GM18499 (cell line): ENCODE measurements around the gene HIBCH.
A peak's percentile ranks its signal among the peaks of the same experiment; 100 is the strongest.
"Not testable (repeated sequence)": the region's sequence is repeated elsewhere in the genome, so short reads cannot be mapped to it uniquely, and the experiment has no call there.

Experiments
- ATAC-seq: cut with Tn5 transposase; IDR thresholded peaks from one replicate; pipeline ENCODE4 v1.9.1; 2021; ENCODE audit warnings: moderate number of reproducible peaks; ENCODE audit not compliant: insufficient read depth, unreplicated experiment

HIBCH gene

GRCh38 chr2:190343536-190344275 is 24.1 kb upstream of the HIBCH start, which contains the start of gene INPP1:
TSS of gene INPP1 (plus strand) at chr2:190343589. CDS start at chr2:190360103, 16,514 bp downstream.
- peak; percentile 15 for ATAC-seq

- peak; percentile 5 for ATAC-seq
Observed at GRCh38 chr2:190343089-190343535, 23.5 kb upstream of the HIBCH start.

GRCh38 chr2:190342611-190343010 is 23.0 kb upstream of the HIBCH start:
- no peak for ATAC-seq

DNA sequence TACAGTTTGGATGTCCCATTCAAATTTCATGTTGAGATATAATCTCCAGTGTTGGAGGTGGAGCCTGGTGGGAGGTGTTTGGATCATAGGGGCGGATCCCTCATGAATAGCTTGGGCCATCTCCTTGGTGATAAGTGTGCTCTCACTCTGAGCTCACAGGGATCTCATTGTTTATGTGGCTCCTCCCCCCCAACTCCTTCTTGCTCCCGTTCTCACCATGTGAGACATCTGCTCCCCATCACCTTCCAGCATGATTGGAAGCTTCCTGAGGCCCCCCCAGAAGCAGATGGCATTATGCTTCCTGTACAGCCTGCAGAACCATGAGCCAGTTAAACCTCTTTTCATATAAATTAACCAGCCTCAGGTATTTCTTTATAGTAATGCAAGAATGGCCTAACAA is 20.7 kb upstream of the HIBCH start:
- ATAC-seq = no peak

DNA sequence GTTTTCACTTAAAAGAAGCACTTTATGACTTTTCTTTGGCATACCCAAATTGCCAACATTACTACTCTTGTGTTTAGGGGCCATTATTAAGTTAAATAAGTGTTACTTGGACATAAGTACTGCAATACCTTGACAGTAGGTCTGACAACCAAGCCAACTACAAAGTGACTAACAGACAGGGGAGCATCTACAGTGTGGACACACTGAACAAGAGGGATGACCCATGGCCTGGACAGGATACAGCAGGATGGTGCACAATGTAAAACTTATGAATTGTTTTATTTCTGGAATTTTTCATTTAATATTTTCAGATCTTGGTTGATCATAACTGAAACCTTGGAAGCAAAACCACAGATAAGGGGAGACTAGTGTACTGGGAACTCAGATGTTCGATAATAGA is 19.8 kb upstream of the HIBCH start:
- ATAC-seq = no peak

GRCh38 chr2:190338453-190338852 is 18.8 kb upstream of the HIBCH start:
- ATAC-seq = no peak

DNA sequence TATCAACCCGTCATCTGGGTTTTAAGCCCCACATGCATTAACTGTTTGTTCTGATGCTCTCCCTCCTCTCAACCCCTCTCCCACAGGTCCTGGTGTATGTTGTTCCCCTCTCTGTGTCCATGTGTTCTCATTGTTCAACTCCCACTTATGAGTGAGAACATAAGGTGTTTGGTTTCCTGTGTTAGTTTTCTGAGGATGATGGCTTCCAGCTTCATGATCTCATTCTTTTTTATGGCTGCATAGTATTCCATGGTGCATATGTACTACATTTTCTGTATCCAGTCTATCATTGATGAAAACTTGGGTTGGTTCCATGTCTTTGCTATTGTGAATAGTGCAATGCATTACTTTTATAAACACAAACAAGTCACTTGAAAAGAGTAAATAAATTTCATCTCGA is 16.8 kb upstream of the HIBCH start:
- no peak for ATAC-seq

GRCh38 chr2:190335584-190335983 is 16.0 kb upstream of the HIBCH start:
- not testable (repeated sequence) for ATAC-seq

DNA sequence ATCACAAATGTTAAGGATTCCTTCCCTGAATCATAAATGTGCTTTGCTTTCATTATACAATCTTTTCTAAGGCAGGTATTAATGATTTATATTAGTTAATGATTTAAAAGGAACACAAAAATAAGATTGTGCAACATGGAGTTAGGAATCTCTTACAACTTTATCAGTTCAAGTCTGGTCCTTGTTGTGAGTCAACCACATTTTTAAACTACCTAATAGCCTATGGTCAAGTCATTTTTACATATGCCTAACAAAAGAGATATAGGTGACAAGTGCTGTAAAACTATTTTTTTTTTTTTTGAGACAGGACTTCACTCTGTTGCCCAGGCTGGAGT is 15.6 kb upstream of the HIBCH start:
- ATAC-seq = no peak

DNA sequence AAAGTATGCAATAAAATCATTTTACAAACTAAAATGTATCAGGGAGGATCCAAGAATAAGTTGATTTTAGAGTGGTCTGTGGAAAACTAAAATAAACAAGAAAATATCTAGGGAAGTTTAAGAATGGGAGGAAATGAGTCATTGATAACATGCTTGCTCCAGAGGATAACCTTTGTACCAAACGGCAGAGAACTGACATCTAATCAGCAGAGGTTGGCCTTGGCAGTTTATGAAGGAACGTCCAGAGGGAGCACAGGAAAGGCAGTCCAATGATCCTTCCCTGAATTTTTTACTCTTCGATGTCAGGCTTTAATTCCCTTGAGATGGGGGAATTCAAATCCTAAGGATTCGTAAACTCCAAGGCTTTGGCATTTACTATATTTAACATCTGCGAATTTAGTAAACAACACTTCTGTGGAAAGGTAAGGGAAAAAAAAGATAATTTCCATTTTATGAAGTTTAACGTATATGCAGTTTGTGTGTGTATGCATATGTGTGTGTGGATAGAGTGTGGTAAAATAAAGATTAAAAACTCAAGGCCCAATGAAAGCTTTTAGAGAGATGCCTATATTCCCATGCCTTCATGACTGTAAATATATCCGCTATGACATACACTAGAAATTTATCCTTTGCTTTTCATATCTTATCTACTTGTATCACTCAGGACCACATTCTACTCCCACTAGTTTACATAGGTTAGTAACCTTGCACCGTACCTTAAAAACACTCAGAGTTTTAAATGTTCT is 15.0 kb upstream of the HIBCH start:
- ATAC-seq = no peak

GRCh38 chr2:190333928-190334327 is 14.3 kb upstream of the HIBCH start:
- ATAC-seq = no peak

- ATAC-seq = no peak
Observed at GRCh38 chr2:190333395-190333794, 13.8 kb upstream of the HIBCH start.

DNA sequence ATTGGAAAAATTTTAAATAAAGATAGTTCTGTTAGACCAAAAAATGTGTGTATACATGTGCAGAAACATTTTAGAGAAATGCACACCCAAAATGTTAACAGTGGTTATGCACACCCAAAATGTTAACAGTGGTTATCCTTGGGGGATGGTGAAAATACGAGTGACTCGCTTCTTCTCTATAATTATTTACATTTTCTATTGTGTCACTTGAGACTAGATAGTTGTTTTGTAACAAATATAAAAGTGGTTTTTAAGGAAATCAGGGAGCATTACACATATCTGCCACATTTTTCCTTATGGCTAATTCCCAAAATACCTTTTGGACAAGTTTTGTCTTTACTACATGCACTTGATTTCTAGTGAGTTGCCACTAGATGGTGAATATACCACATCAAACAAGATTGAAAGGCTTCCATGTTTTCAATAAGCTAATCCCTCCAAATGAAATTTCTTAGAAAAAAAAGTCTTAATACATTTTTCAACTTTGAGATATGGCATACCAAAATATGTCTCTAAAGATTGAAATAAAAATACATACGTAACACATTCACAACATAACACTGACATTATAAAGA is 9.0 kb upstream of the HIBCH start:
- no peak for ATAC-seq

DNA sequence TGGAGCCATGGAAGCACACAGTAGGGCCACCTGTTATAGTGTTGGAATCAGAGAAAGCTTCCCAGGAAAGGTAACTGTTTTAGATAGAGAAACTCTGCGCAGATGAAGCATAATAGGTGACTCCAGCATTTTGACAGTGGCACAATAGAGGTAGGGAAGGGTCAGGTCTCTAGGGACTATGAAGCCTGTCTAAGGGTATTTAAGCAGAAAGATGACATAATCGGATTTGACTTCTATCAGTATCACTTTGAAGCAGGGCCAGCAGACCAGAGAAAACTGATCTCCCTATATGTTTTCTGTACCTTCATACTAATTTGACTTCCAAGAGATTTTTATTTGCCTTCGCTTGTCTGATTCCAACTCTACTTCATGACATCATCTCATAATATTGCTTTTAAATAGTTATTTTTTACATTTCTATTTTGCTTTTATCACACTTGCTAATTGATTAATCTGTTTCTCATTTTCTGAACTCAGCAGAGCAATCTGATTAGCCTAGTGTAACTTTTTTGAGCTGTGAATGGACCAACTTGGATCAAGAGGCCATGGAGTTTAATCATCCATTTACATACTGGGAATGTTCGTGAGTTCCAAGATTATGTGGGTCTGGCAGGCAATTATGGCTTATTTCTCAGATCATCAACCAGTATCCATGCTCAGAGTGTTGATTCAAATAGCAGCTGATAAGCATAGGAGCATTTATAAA is 8.4 kb upstream of the HIBCH start:
- ATAC-seq = no peak

GRCh38 chr2:190325588-190325987 is 6.0 kb upstream of the HIBCH start:
- no peak for ATAC-seq

- no peak for ATAC-seq
Observed at GRCh38 chr2:190323406-190323805, 3.8 kb upstream of the HIBCH start.

GRCh38 chr2:190320696-190321095 is 1.1 kb upstream of the HIBCH start:
- ATAC-seq = no peak

GRCh38 chr2:190318931-190319554 is 583 bp downstream of the HIBCH start:
- peak; percentile 27 for ATAC-seq

- ATAC-seq = no peak
Observed at GRCh38 chr2:190318514-190318913, 1.1 kb downstream of the HIBCH start.

DNA sequence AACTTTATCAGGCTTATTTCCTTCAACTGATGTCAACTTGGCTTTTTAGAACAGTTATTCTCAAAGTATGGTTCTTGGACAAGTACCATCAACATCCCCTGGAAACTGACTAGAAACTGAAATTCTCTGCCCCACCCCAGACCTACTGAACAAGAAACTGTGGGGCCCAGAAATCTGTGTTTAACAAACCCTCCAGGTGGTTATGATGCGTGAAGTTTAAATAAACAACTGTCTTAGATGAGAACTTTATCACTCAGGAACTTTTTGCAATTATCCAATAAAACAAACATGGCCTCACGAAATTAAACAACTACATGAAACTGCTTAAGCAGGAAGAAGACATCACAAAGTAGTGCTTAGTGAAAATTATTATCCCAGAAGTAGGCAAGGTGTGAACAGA is 4.4 kb downstream of the HIBCH start:
- ATAC-seq = no peak
